ENCODE results near the gene RPL5. TPM values are rescaled to one million over a fixed set of nuclear protein-coding genes. Genes with fewer than 3 reads are reported as not detected.

Gene RPL5
- total RNA-seq, 1 experiment from 2014 or later = 1,118 TPM

GRCh38 chr1:92834617-92835016 is 2.8 kb downstream of the RPL5 start:
- H3K4me3 Mint-ChIP-seq (ENCODE audit: unreplicated experiment) = no peak overlapping the region
- H3K36me3 Mint-ChIP-seq (ENCODE audit: insufficient read depth, unreplicated experiment) = peaks cover 81% of the 10 kb centered on the region
- Histone ChIP-seq H3K4me1 (peaks cover 15% of the 10 kb centered on the region), H3K4me3 (ENCODE audit: low read depth, low read length) (no peak overlapping the region), H3K27me3 (replicated peaks; ENCODE audit: control insufficient read depth, insufficient read depth, low read length) (no peaks in the 10 kb centered on the region), H3K9me3 (no peaks in the 10 kb centered on the region), H3K36me3 (ENCODE audit: control insufficient read depth, insufficient read depth, low read length) (no peaks in the 10 kb centered on the region)
- CTCF ChIA-PET = no interaction called here
- no peak overlapping the region for H3K27ac Mint-ChIP-seq (ENCODE audit: unreplicated experiment)
- no peak for TF ChIP-seq CTCF (IDR thresholded peaks at IDR 0.05; ENCODE audit: insufficient read depth in 1 of 2, low read depth in 1 of 2, low read length in 1 of 2, severe bottlenecking in 1 of 2, unreplicated experiment in 1 of 2)
- no peaks in the 10 kb centered on the region for H3K27me3 Mint-ChIP-seq (ENCODE audit: insufficient read depth, unreplicated experiment)
- POLR2A ChIA-PET = no interaction called here
- intact Hi-C loops (cut with micrococcal nuclease; ENCODE audit: unreplicated experiment) = loop anchor here (5.0 kb wide), 2 partner anchors 47 to 87 kb away; partner anchors contain the start of gene EVI5
- no peak for DNase-seq
- BruUV-seq (replicated peaks) = no TSS peak
- H3K9me3 Mint-ChIP-seq (ENCODE audit: unreplicated experiment) = no peaks in the 10 kb centered on the region
- H3K4me1 Mint-ChIP-seq (ENCODE audit: low read depth, unreplicated experiment) = no peaks in the 10 kb centered on the region

- ChIA-PET POLR2A (no interaction called here), CTCF (no interaction called here)
- Histone ChIP-seq H3K9me3 (no peaks in the 10 kb centered on the region), H3K4me3 (ENCODE audit: low read depth, low read length) (no peak overlapping the region), H3K4me1 (peaks cover 15% of the 10 kb centered on the region), H3K27me3 (replicated peaks; ENCODE audit: control insufficient read depth, insufficient read depth, low read length) (no peaks in the 10 kb centered on the region), H3K36me3 (ENCODE audit: control insufficient read depth, insufficient read depth, low read length) (no peaks in the 10 kb centered on the region)
- Mint-ChIP-seq H3K4me1 (ENCODE audit: low read depth, unreplicated experiment) (no peaks in the 10 kb centered on the region), H3K27me3 (ENCODE audit: insufficient read depth, unreplicated experiment) (no peaks in the 10 kb centered on the region), H3K27ac (ENCODE audit: unreplicated experiment) (no peak overlapping the region), H3K4me3 (ENCODE audit: unreplicated experiment) (no peak overlapping the region), H3K36me3 (ENCODE audit: insufficient read depth, unreplicated experiment) (peaks cover 98% of the 10 kb centered on the region), H3K9me3 (ENCODE audit: unreplicated experiment) (no peaks in the 10 kb centered on the region)
- BruUV-seq (replicated peaks) = no TSS peak
- no peak for DNase-seq
- intact Hi-C loops (cut with micrococcal nuclease; ENCODE audit: unreplicated experiment) = no loop called here
- no peak for TF ChIP-seq CTCF (IDR thresholded peaks at IDR 0.05; ENCODE audit: insufficient read depth in 1 of 2, low read depth in 1 of 2, low read length in 1 of 2, severe bottlenecking in 1 of 2, unreplicated experiment in 1 of 2)
These were observed 5.2 kb downstream of the RPL5 start for GRCh38 chr1:92837062-92837461.

GRCh38 chr1:92838519-92838918 is 6.7 kb downstream of the RPL5 start:
- Histone ChIP-seq H3K9me3 (no peaks in the 10 kb centered on the region), H3K4me1 (peaks cover 10% of the 10 kb centered on the region), H3K4me3 (ENCODE audit: low read depth, low read length) (no peak overlapping the region), H3K36me3 (ENCODE audit: control insufficient read depth, insufficient read depth, low read length) (no peaks in the 10 kb centered on the region), H3K27me3 (replicated peaks; ENCODE audit: control insufficient read depth, insufficient read depth, low read length) (no peaks in the 10 kb centered on the region)
- DNase-seq = no peak
- no peaks in the 10 kb centered on the region for H3K27me3 Mint-ChIP-seq (ENCODE audit: insufficient read depth, unreplicated experiment)
- BruUV-seq (replicated peaks) = no TSS peak
- H3K27ac Mint-ChIP-seq (ENCODE audit: unreplicated experiment) = no peak overlapping the region
- intact Hi-C loops (cut with micrococcal nuclease; ENCODE audit: unreplicated experiment) = no loop called here
- no peaks in the 10 kb centered on the region for H3K4me1 Mint-ChIP-seq (ENCODE audit: low read depth, unreplicated experiment)
- peaks cover 98% of the 10 kb centered on the region for H3K36me3 Mint-ChIP-seq (ENCODE audit: insufficient read depth, unreplicated experiment)
- H3K4me3 Mint-ChIP-seq (ENCODE audit: unreplicated experiment) = no peak overlapping the region
- ChIA-PET POLR2A (interaction anchor here (0.6 kb wide), 2 partner anchors 295 to 602 kb away, joined by 5 read pairs; no protein-coding TSS in a partner anchor), CTCF (no interaction called here)
- TF ChIP-seq CTCF (IDR thresholded peaks at IDR 0.05; ENCODE audit: insufficient read depth in 1 of 2, low read depth in 1 of 2, low read length in 1 of 2, severe bottlenecking in 1 of 2, unreplicated experiment in 1 of 2) = no peak
- H3K9me3 Mint-ChIP-seq (ENCODE audit: unreplicated experiment) = no peaks in the 10 kb centered on the region

Data from Caco-2 (cell line).